Naive thymus-derived CD4-positive, alpha-beta T cell (primary cell): ENCODE results near the gene RHEBL1. TPM values are rescaled to one million over a fixed set of nuclear protein-coding genes. Genes with fewer than 3 reads are reported as not detected.

Experiments
- ATAC-seq: fragments of 150-1000 bp; cut with Tn5 transposase; 2 replicates; pipeline ENCODE4 v1.10.0; 2021; ENCODE audit warnings: mild to moderate bottlenecking, moderate library complexity
- CTCF ChIA-PET: fragments of 350-600 bp; sonication (Branson Sonifier 250); formaldehyde crosslinking; loops from one replicate; lab custom pipeline; 2021; ENCODE audit warnings: antibody characterized with exemption; lab: Charles Lee
- POLR2A ChIA-PET: fragments of 350-600 bp; sonication (Branson Sonifier 250); formaldehyde crosslinking; loops from one replicate; lab custom pipeline; 2021; ENCODE audit warnings: antibody characterized with exemption, inconsistent platforms; lab: Charles Lee
- DNase-seq, 9 donors: peaks; one replicate each; pipeline versions ENCODE4 v3.0.0 to v3.0.0-alpha.2; 2020 to 2022; ENCODE audit warnings: mixed read lengths in 1 of 9
- H3K27ac ChIP-seq: one replicate; pipeline ENCODE4 v1.7.0; 2013; ENCODE audit warnings: mild to moderate bottlenecking, low read depth, low read length, moderate library complexity
- H3K27me3 ChIP-seq, 2 donors: one replicate each; pipeline ENCODE4 v1.7.0; 2013; ENCODE audit warnings: low read length in 2 of 2, mild to moderate bottlenecking in 2 of 2, moderate library complexity in 2 of 2; ENCODE audit not compliant: control insufficient read depth in 2 of 2, insufficient read depth in 2 of 2
- H3K36me3 ChIP-seq, 3 experiments: 1 replicate in 2 of 3; 2 replicates in 1 of 3; pipeline ENCODE4 v1.7.0; 2013; ENCODE audit warnings: low read length in 3 of 3, mild to moderate bottlenecking in 3 of 3, moderate library complexity in 1 of 3; ENCODE audit not compliant: insufficient read depth in 3 of 3, control insufficient read depth in 2 of 3
- H3K4me1 ChIP-seq, 2 donors: one replicate each; pipeline ENCODE4 v1.7.0; 2013; ENCODE audit warnings: low read length in 2 of 2, mild to moderate bottlenecking in 2 of 2, moderate library complexity in 1 of 2; ENCODE audit not compliant: control insufficient read depth in 2 of 2, insufficient read depth in 2 of 2
- H3K4me3 ChIP-seq: 2 replicates; pipeline ENCODE4 v1.7.0; 2013; ENCODE audit warnings: mild to moderate bottlenecking, low read length
- H3K9me3 ChIP-seq, 3 experiments: 1 replicate in 2 of 3; 2 replicates in 1 of 3; pipeline ENCODE4 v1.7.0; 2013; ENCODE audit warnings: low read length in 3 of 3; ENCODE audit not compliant: control insufficient read depth in 2 of 3
- H3K27ac Mint-ChIP-seq, 9 donors: one replicate each; pipeline ENCODE4 v1.8.0; 2020 to 2022; ENCODE audit warnings: mixed read lengths in 9 of 9, mild to moderate bottlenecking in 8 of 9, moderate library complexity in 5 of 9, inconsistent platforms in 2 of 9
- H3K27me3 Mint-ChIP-seq, 5 donors: one replicate each; pipeline ENCODE4 v1.8.0; 2021 to 2022; ENCODE audit warnings: mixed read lengths in 5 of 5, mild to moderate bottlenecking in 1 of 5
- H3K36me3 Mint-ChIP-seq, 5 donors: one replicate each; pipeline ENCODE4 v1.8.0; 2020 to 2022; ENCODE audit warnings: mixed read lengths in 5 of 5, mild to moderate bottlenecking in 3 of 5, inconsistent platforms in 1 of 5
- H3K4me1 Mint-ChIP-seq, 7 donors: one replicate each; pipeline ENCODE4 v1.8.0; 2020 to 2022; ENCODE audit warnings: mixed read lengths in 7 of 7, mild to moderate bottlenecking in 3 of 7, inconsistent platforms in 1 of 7
- H3K4me3 Mint-ChIP-seq, 10 donors: one replicate each; pipeline ENCODE4 v1.8.0; 2020 to 2022; ENCODE audit warnings: mild to moderate bottlenecking in 10 of 10, mixed read lengths in 10 of 10, moderate library complexity in 6 of 10, inconsistent platforms in 2 of 10
- H3K9me3 Mint-ChIP-seq, 11 donors: one replicate each; pipeline ENCODE4 v1.8.0; 2020 to 2022; ENCODE audit warnings: mixed read lengths in 11 of 11, mild to moderate bottlenecking in 4 of 11, inconsistent platforms in 1 of 11, moderate library complexity in 1 of 11
- intact Hi-C, 2 donors: fragments of 100-400 bp; cut with micrococcal nuclease; formaldehyde crosslinking; loops; one replicate each; pipeline ENCODE4 v1.15.1; 2023
- polyA plus RNA-seq, 2 donors: library from polyadenylated mRNA; unstranded; fragments of 300-500 nt; fragmentation: Illumina TruSeq; gene quantifications; one replicate each; pipeline ENCODE4 v1.2.3, GENCODE V29; 2021
- total RNA-seq, 6 experiments: library from RNA in 5 of 6; stranded (reverse) in 5 of 6; gene quantifications; 1 replicate in 5 of 6; 2 replicates in 1 of 6; pipeline ENCODE4 v1.2.3 and lab custom pipeline; 2021 to 2026

The RHEBL1 gene
- total and polyA plus RNA-seq, 7 experiments from 2014 or later: 1.8 to 9.4 (median 3.3) TPM

DNA sequence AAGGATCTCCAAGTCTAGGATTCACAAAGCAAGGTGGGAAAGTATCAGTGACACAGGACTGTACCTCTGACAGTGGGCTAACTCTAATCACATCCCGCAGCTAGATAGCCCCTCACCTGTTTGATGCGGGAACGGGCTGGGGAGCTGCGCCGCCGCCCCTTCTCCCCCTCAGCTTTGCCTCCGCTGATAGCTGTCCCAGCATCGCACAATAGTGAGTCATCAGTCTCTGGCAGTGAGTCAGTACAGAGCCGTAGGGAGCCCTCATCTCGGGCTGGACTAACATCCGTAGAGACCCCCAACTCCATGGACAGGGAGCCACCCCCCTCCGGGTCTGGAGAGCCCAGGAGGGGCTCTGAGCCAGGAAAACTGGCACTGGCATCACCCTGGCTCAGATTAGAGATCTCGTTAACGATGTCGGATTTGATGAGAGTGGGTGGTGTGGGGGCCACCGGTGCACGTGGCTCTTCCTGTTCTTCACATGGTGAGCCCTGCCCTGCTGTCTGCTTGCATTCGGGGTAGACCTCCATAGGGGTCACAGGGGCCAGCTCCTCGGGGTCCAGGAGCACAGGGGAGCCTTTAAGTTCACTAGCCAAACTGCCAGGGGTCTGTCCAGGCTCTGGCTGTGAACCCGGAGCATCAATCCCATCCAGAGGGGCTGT lies 20.1 kb downstream of the RHEBL1 start:
- H3K27me3 ChIP-seq: no peaks in the 10 kb centered on the region
- peaks cover 10 to 53% (median 28%) of the 10 kb centered on the region in 5 donors for H3K36me3 Mint-ChIP-seq
- H3K9me3 Mint-ChIP-seq: peaks cover 0 to 1% (median 0%) of the 10 kb centered on the region in 11 donors
- H3K9me3 ChIP-seq: no peaks in the 10 kb centered on the region
- ATAC-seq: no peak
- no peak overlapping the region for H3K27ac ChIP-seq
- H3K27me3 Mint-ChIP-seq: no peaks in the 10 kb centered on the region
- CTCF ChIA-PET: no interaction called here
- H3K4me1 Mint-ChIP-seq: peaks cover 2 to 30% (median 13%) of the 10 kb centered on the region in 7 donors
- no peak overlapping the region for H3K27ac Mint-ChIP-seq
- POLR2A ChIA-PET: no interaction called here
- intact Hi-C loops: no loop called here
- no peak overlapping the region for H3K4me3 ChIP-seq
- H3K36me3 ChIP-seq: peaks cover 34 to 100% (median 44%) of the 10 kb centered on the region in 3 experiments
- peaks cover under 1 to 4% of the 10 kb centered on the region in 2 donors for H3K4me1 ChIP-seq
- no peak overlapping the region for H3K4me3 Mint-ChIP-seq
- no peak for DNase-seq

DNA sequence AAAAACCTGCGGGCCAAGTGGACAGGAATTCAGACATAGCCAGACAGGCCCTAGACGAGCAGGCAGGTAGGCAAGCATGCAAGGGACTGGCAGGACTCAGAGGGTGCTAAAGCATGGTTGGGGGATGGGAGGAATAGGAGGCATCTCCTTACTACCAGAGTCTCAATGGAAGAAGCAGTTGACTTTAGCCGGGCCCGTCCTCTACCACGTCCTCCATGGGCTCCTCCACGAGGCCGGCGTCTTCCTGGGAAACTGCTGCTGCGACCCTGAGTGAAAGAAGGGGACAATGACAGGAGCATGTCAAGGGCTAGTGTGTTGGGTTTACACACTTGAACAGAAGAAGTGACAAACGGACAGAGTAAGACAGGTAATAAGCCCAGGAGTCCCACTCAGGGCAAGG lies 20.8 kb downstream of the RHEBL1 start:
- Mint-ChIP-seq H3K27ac (no peak overlapping the region), H3K4me3 (no peak overlapping the region), H3K9me3 (no peaks in the 10 kb centered on the region), H3K36me3 (peaks cover 12 to 56% (median 29%) of the 10 kb centered on the region in 5 donors), H3K4me1 (peaks cover 6 to 27% (median 11%) of the 10 kb centered on the region in 7 donors), H3K27me3 (no peaks in the 10 kb centered on the region)
- CTCF ChIA-PET: interaction anchor here (0.5 to 1.0 kb wide), 2 partner anchors 15 to 296 kb away, joined by 3 to 4 read pairs; no protein-coding TSS in a partner anchor
- H3K9me3 ChIP-seq: no peaks in the 10 kb centered on the region
- peaks cover 39 to 100% (median 43%) of the 10 kb centered on the region in 3 experiments for H3K36me3 ChIP-seq
- H3K4me3 ChIP-seq: no peak overlapping the region
- H3K27me3 ChIP-seq: no peaks in the 10 kb centered on the region
- no peak for ATAC-seq
- peaks cover 0 to 9% of the 10 kb centered on the region in 2 donors for H3K4me1 ChIP-seq
- DNase-seq: no peak
- intact Hi-C loops: no loop called here
- POLR2A ChIA-PET: no interaction called here
- H3K27ac ChIP-seq: no peak overlapping the region

DNA sequence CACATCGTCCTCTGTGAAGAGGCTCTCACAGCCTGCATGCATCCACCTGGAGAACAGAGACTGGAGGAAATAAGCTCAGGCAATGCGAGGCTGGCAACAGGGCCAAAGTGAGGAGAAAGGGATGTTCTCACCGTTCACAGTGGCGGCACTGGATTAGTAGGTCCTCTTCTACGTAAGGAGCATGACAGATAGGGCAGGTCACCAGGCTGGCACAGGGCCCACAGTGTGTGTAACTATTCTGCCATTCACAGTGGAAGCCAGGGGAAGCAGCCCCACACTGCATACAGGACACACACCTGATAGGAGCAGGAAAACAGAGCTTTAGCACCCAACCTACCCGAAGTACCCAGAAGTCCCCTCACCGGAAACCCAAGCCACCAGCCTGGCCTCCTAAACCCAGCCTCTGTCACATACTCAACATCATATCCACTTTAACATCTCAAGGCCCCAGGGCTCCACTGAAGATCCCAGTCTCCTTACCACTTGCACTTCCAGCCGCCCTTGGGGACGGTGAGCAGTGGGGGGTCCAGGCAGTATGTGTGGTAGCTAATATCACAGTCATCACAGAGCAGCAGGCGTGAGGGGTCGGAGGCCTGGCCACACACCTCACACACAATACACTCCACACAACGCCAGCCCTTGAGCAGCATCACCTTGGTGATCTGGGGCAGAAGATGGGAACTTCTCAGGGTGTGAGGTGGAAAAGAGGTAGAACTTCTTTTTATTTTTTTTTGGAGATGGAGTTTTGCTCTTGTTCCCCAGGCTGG lies 23.5 kb downstream of the RHEBL1 start:
- DNase-seq (no peak), ATAC-seq (no peak)
- peaks cover 55 to 100% (median 56%) of the 10 kb centered on the region in 3 experiments for H3K36me3 ChIP-seq
- Mint-ChIP-seq H3K27ac (peak overlapping the region in 1 of 9 donors; percentile 56), H3K9me3 (no peaks in the 10 kb centered on the region), H3K27me3 (no peaks in the 10 kb centered on the region), H3K4me1 (peaks cover 0 to 13% (median 9%) of the 10 kb centered on the region in 7 donors), H3K4me3 (no peak overlapping the region), H3K36me3 (peaks cover 12 to 60% (median 24%) of the 10 kb centered on the region in 5 donors)
- H3K27ac ChIP-seq: no peak overlapping the region
- CTCF ChIA-PET: no interaction called here
- H3K9me3 ChIP-seq: no peaks in the 10 kb centered on the region
- POLR2A ChIA-PET: interaction anchor here (0.5 to 0.6 kb wide), 2 partner anchors 37 to 785 kb away, joined by 3 read pairs; no protein-coding TSS in a partner anchor
- H3K27me3 ChIP-seq: no peaks in the 10 kb centered on the region
- peaks cover 0 to 9% of the 10 kb centered on the region in 2 donors for H3K4me1 ChIP-seq
- no peak overlapping the region for H3K4me3 ChIP-seq
- intact Hi-C loops: no loop called here

DNA sequence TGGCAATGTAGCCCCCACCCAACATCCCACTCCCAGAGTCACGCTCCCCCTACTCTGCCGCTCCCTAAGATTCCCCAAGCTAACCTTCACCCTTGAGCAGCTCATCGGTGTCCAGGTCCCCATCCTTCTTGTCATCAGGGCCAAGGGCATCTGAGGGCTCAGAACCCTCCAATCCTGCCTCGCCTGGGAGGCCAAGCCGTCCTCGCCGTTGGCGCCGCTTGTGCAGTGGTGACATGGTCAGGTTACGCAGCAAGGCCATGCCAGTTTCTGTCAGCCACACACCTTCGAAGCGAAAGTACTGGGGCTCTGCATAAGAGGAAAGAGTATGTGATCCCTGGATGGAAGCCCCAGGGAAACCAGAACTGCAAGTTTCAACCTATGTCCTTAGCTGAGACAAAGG lies 25.1 kb downstream of the RHEBL1 start:
- intact Hi-C loops: loop anchor here in 1 of 2 donors (1.0 kb wide), 2 partner anchors 26 to 48 kb away; partner anchors contain the start of gene PRKAG1
- H3K27me3 ChIP-seq: no peaks in the 10 kb centered on the region
- H3K4me1 ChIP-seq: peaks cover 0 to 9% of the 10 kb centered on the region in 2 donors
- Mint-ChIP-seq H3K4me1 (peaks cover 0 to 10% (median 4%) of the 10 kb centered on the region in 7 donors), H3K9me3 (no peaks in the 10 kb centered on the region), H3K36me3 (peaks cover 12 to 55% (median 24%) of the 10 kb centered on the region in 5 donors), H3K4me3 (no peak overlapping the region), H3K27me3 (no peaks in the 10 kb centered on the region), H3K27ac (peak overlapping the region in 2 of 9 donors; percentile 54 to 65)
- H3K9me3 ChIP-seq: no peaks in the 10 kb centered on the region
- ATAC-seq (no peak), DNase-seq (no peak)
- H3K36me3 ChIP-seq: peaks cover 52 to 100% (median 52%) of the 10 kb centered on the region in 3 experiments
- ChIA-PET POLR2A (no interaction called here), CTCF (interaction anchor here (1.1 to 2.1 kb wide), 3 partner anchors 17 to 48 kb away, joined by 3 to 6 read pairs (median 4); no protein-coding TSS in a partner anchor)
- no peak overlapping the region for H3K4me3 ChIP-seq
- H3K27ac ChIP-seq: no peak overlapping the region

DNA sequence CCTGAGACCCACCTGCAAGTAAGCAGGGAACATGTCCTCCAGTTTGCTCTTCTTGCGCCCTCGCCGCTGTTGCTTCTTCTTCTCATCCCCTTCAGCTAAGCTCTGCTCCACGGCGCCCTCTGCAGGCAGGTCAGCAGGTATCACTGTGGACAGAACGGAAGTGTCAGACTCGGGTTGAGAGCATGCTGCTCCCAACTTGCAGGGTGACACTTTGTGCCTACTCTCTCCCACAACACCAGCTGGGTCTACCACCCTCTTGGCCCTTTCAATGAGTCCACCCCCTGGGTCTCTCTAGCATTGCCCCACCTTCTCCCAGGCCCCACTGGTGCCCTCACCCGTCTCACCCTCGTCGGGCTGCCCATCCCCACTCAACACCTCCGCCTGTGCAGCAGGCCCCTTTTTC lies 25.9 kb downstream of the RHEBL1 start:
- peak overlapping the region; percentile 40 for H3K27ac ChIP-seq
- H3K4me3 ChIP-seq: no peak overlapping the region
- H3K36me3 ChIP-seq: peaks cover 51 to 100% (median 56%) of the 10 kb centered on the region in 3 experiments
- no peaks in the 10 kb centered on the region for H3K9me3 ChIP-seq
- peak overlapping the region in 5 of 9 donors; percentile 38 to 81 (median 78) for H3K27ac Mint-ChIP-seq
- peaks cover 0 to 10% (median 4%) of the 10 kb centered on the region in 7 donors for H3K4me1 Mint-ChIP-seq
- intact Hi-C loops: loop anchor here in 1 of 2 donors (1.0 kb wide), 2 partner anchors 26 to 48 kb away; partner anchors contain the start of gene PRKAG1
- ChIA-PET CTCF (interaction anchor here (0.6 to 2.1 kb wide), 9 partner anchors 10 to 316 kb away, joined by 3 to 7 read pairs (median 4); no protein-coding TSS in a partner anchor), POLR2A (no interaction called here)
- H3K9me3 Mint-ChIP-seq: no peaks in the 10 kb centered on the region
- ATAC-seq (peak; percentile 90), DNase-seq (peak; percentile 65 to 80 (median 75))
- H3K27me3 ChIP-seq: no peaks in the 10 kb centered on the region
- peak overlapping the region in 1 of 10 donors; percentile 7 for H3K4me3 Mint-ChIP-seq
- H3K4me1 ChIP-seq: peaks cover 0 to 9% of the 10 kb centered on the region in 2 donors
- no peaks in the 10 kb centered on the region for H3K27me3 Mint-ChIP-seq
- H3K36me3 Mint-ChIP-seq: peaks cover 12 to 54% (median 23%) of the 10 kb centered on the region in 5 donors

DNA sequence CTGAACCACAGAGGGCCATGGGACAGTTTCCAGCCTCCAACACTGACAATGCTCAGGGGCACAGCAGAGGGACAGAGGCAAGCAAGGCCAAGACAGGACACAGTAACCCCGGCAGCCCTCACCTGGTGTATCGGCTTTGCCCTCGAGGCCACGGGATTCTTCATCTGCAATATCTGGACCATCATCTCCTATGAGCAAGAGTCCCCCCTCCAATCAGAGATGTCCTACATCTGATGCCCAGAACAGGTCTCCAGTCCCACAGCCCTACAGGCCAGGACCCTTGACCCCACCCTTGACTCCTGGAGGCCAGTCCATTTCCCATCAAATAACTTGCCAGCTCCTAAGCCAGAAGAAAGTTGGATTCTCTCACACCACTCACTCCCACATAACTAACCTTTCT lies 26.5 kb downstream of the RHEBL1 start:
- ATAC-seq (no peak), DNase-seq (no peak)
- CTCF ChIA-PET: interaction anchor here (0.7 to 2.1 kb wide), 6 partner anchors 10 to 46 kb away, joined by 4 to 7 read pairs (median 5); no protein-coding TSS in a partner anchor
- Histone ChIP-seq H3K9me3 (no peaks in the 10 kb centered on the region), H3K27ac (no peak overlapping the region), H3K4me1 (peaks cover 0 to 9% of the 10 kb centered on the region in 2 donors), H3K36me3 (peaks cover 51 to 100% (median 51%) of the 10 kb centered on the region in 3 experiments), H3K27me3 (no peaks in the 10 kb centered on the region), H3K4me3 (no peak overlapping the region)
- no peaks in the 10 kb centered on the region for H3K27me3 Mint-ChIP-seq
- H3K4me1 Mint-ChIP-seq: peaks cover 0 to 10% (median 4%) of the 10 kb centered on the region in 7 donors
- no peak overlapping the region for H3K4me3 Mint-ChIP-seq
- H3K27ac Mint-ChIP-seq: peak overlapping the region in 4 of 9 donors; percentile 17 to 81 (median 70)
- intact Hi-C loops: no loop called here
- no peaks in the 10 kb centered on the region for H3K9me3 Mint-ChIP-seq
- H3K36me3 Mint-ChIP-seq: peaks cover 11 to 51% (median 20%) of the 10 kb centered on the region in 5 donors
- POLR2A ChIA-PET: interaction anchor here (1.3 kb wide), 1 partner anchor 46 kb away, joined by 4 read pairs; no protein-coding TSS in a partner anchor
